ENCODE measurements around the gene MINDY4. TPM values are rescaled to one million over a fixed set of nuclear protein-coding genes. Genes with fewer than 3 reads are reported as not detected.

Gene MINDY4
- total RNA-seq, 1 donor from 2014 or later, result 14.3 TPM

GRCh38 chr7:30741289-30741688 is 29.9 kb upstream of the MINDY4 start:
- no peaks in the 10 kb centered on the region for H3K9me3 Mint-ChIP-seq (ENCODE audit: low read depth)
- no peaks in the 10 kb centered on the region for H3K36me3 Mint-ChIP-seq (ENCODE audit: insufficient read depth)
- no peak for DNase-seq (ENCODE audit: low spot score, unreplicated experiment)
- H3K4me3 Mint-ChIP-seq (ENCODE audit: low read depth), result no peak overlapping the region
- no peaks in the 10 kb centered on the region for H3K27me3 Mint-ChIP-seq
- H3K27ac Mint-ChIP-seq, result no peak overlapping the region
- no peak for TF ChIP-seq CTCF (IDR thresholded peaks at IDR 0.05; ENCODE audit: unreplicated experiment)
- no peaks in the 10 kb centered on the region for H3K4me1 Mint-ChIP-seq (ENCODE audit: low read depth)

- Mint-ChIP-seq H3K9me3 (ENCODE audit: low read depth) (no peaks in the 10 kb centered on the region), H3K27ac (no peak overlapping the region), H3K4me3 (ENCODE audit: low read depth) (no peak overlapping the region), H3K27me3 (no peaks in the 10 kb centered on the region), H3K36me3 (ENCODE audit: insufficient read depth) (no peaks in the 10 kb centered on the region), H3K4me1 (ENCODE audit: low read depth) (no peaks in the 10 kb centered on the region)
- DNase-seq (ENCODE audit: low spot score, unreplicated experiment), result no peak
- no peak for TF ChIP-seq CTCF (IDR thresholded peaks at IDR 0.05; ENCODE audit: unreplicated experiment)
Observed at GRCh38 chr7:30743371-30744074, 27.7 kb upstream of the MINDY4 start.

GRCh38 chr7:30744075-30744417 is 27.2 kb upstream of the MINDY4 start:
- Mint-ChIP-seq H3K4me3 (ENCODE audit: low read depth) (no peak overlapping the region), H3K36me3 (ENCODE audit: insufficient read depth) (no peaks in the 10 kb centered on the region), H3K27me3 (no peaks in the 10 kb centered on the region), H3K4me1 (ENCODE audit: low read depth) (no peaks in the 10 kb centered on the region), H3K27ac (no peak overlapping the region), H3K9me3 (ENCODE audit: low read depth) (no peaks in the 10 kb centered on the region)
- DNase-seq (ENCODE audit: low spot score, unreplicated experiment), result no peak
- no peak for TF ChIP-seq CTCF (IDR thresholded peaks at IDR 0.05; ENCODE audit: unreplicated experiment)

GRCh38 chr7:30745261-30745941 is 25.8 kb upstream of the MINDY4 start:
- no peaks in the 10 kb centered on the region for H3K27me3 Mint-ChIP-seq
- no peaks in the 10 kb centered on the region for H3K4me1 Mint-ChIP-seq (ENCODE audit: low read depth)
- H3K4me3 Mint-ChIP-seq (ENCODE audit: low read depth), result no peak overlapping the region
- no peak overlapping the region for H3K27ac Mint-ChIP-seq
- no peak for TF ChIP-seq CTCF (IDR thresholded peaks at IDR 0.05; ENCODE audit: unreplicated experiment)
- no peak for DNase-seq (ENCODE audit: low spot score, unreplicated experiment)
- no peaks in the 10 kb centered on the region for H3K9me3 Mint-ChIP-seq (ENCODE audit: low read depth)
- H3K36me3 Mint-ChIP-seq (ENCODE audit: insufficient read depth), result peaks cover 1% of the 10 kb centered on the region

- Mint-ChIP-seq H3K27ac (no peak overlapping the region), H3K4me1 (ENCODE audit: low read depth) (no peaks in the 10 kb centered on the region), H3K9me3 (ENCODE audit: low read depth) (no peaks in the 10 kb centered on the region), H3K4me3 (ENCODE audit: low read depth) (no peak overlapping the region), H3K36me3 (ENCODE audit: insufficient read depth) (peaks cover 7% of the 10 kb centered on the region), H3K27me3 (no peaks in the 10 kb centered on the region)
- TF ChIP-seq CTCF (IDR thresholded peaks at IDR 0.05; ENCODE audit: unreplicated experiment), result no peak
- no peak for DNase-seq (ENCODE audit: low spot score, unreplicated experiment)
Observed at GRCh38 chr7:30750010-30750409, 21.2 kb upstream of the MINDY4 start.

Data from progenitor cell of endocrine pancreas (in vitro differentiated cells).